K562 (cell line): ENCODE measurements around the gene SLC25A21. TPM values are rescaled to one million over a fixed set of nuclear protein-coding genes. Genes with fewer than 3 reads are reported as not detected.

ENCODE experiments used
- ATAC-seq: fragments of 200-7000 bp; cut with Tn5 transposase; 3 replicates; pipeline ENCODE4 v1.9.1; 2020; ENCODE audit warnings: moderate library complexity
- BruUV-seq: library from RNA; stranded (reverse); fragments of 400-500 nt; replicated peaks from 2 replicates; lab custom pipeline; 2021; lab: Mats Ljungman, UMichigan
- CTCF ChIA-PET: fragments of 300-600 bp; formaldehyde crosslinking; extraction: SDS; loops from one replicate; lab custom pipeline; 2021; ENCODE audit warnings: low intra/inter-chr PET ratio; lab: Yijun Ruan, JAX
- POLR2A ChIA-PET: fragments of 300-600, 350-650 bp; sonication (Branson Sonifier 250); formaldehyde crosslinking; extraction: SDS; loops from one replicate; lab custom pipeline; 2021; ENCODE audit warnings: antibody characterized with exemption, inconsistent platforms; lab: Yijun Ruan, JAX
- DNase-seq, 4 experiments: peaks; one replicate each; pipeline versions ENCODE4 v3.0.0 to v3.0.0-alpha.2; 2011 to 2018; ENCODE audit warnings: low spot score in 3 of 4, mixed read lengths in 3 of 4; ENCODE audit errors: extremely low read depth in 1 of 4
- FAIRE-seq: peaks from 2 replicates; lab custom pipeline; 2011; peaks lifted over from hg19 to GRCh38; lab: Jason Lieb, UNC
- H2AFZ ChIP-seq: 2 replicates; pipeline ENCODE4 v1.6.0; 2011; ENCODE audit warnings: low read depth, low read length, control low read depth, inconsistent platforms
- H3K27ac ChIP-seq: fragments of 200-600 bp; 3 replicates; pipeline ENCODE4 v1.8.0; 2011; ENCODE audit warnings: low read depth, mild to moderate bottlenecking, control low read depth, inconsistent platforms, low read length, moderate library complexity, mixed read lengths; ENCODE audit errors: extremely low read depth
- H3K27me3 ChIP-seq, 2 experiments: fragments of 300-600 bp in 1 of 2; 2 replicates in 1 of 2; 3 replicates in 1 of 2; pipeline versions ENCODE4 v1.6.0 to v1.8.0; 2011; ENCODE audit warnings: inconsistent platforms in 2 of 2, low read length in 2 of 2, mild to moderate bottlenecking in 1 of 2, mixed read lengths in 1 of 2, moderate library complexity in 1 of 2; ENCODE audit not compliant: control insufficient read depth in 2 of 2, insufficient read depth in 2 of 2
- H3K36me3 ChIP-seq: fragments of 300-600 bp; 3 replicates; pipeline ENCODE4 v1.8.0; 2011; ENCODE audit warnings: mild to moderate bottlenecking, low read length, inconsistent platforms; ENCODE audit not compliant: control insufficient read depth, insufficient read depth
- H3K4me1 ChIP-seq, 2 experiments: fragments of 200-600 bp in 1 of 2; replicated peaks in 1 of 2; 2 replicates in 1 of 2; 3 replicates in 1 of 2; pipeline versions ENCODE4 v1.5.1 to v1.8.0; 2011; ENCODE audit warnings: inconsistent platforms in 2 of 2, low read length in 2 of 2, mild to moderate bottlenecking in 1 of 2, mixed read lengths in 1 of 2, moderate library complexity in 1 of 2; ENCODE audit not compliant: control insufficient read depth in 2 of 2, insufficient read depth in 2 of 2
- H3K4me2 ChIP-seq: 2 replicates; pipeline ENCODE4 v1.6.1; 2011; ENCODE audit warnings: low read length, control low read depth, inconsistent platforms, mixed read lengths; ENCODE audit not compliant: insufficient read depth
- H3K4me3 ChIP-seq: fragments of 200-600 bp; sonication (generic), shearing (Covaris generic); 2 replicates; pipeline ENCODE4 v1.5.1; 2016; ENCODE audit warnings: control low read depth, inconsistent platforms
- H3K79me2 ChIP-seq: fragments of 200-600 bp; 3 replicates; pipeline ENCODE4 v1.8.0; 2011; ENCODE audit warnings: low read length, inconsistent platforms; ENCODE audit not compliant: control insufficient read depth, insufficient read depth
- H3K9ac ChIP-seq, 2 experiments: 2 replicates each; pipeline versions ENCODE4 v1.6.0 to v1.6.1; 2011; ENCODE audit warnings: low read depth in 2 of 2, low read length in 2 of 2, control low read depth in 1 of 2, inconsistent platforms in 1 of 2, mild to moderate bottlenecking in 1 of 2, mixed read lengths in 1 of 2; ENCODE audit not compliant: insufficient read depth in 1 of 2
- H3K9me1 ChIP-seq: one replicate; pipeline ENCODE4 v1.6.0; 2011; ENCODE audit warnings: inconsistent platforms, mild to moderate bottlenecking, low read length, moderate library complexity; ENCODE audit not compliant: control insufficient read depth, insufficient read depth
- H3K9me3 ChIP-seq: replicated peaks from 2 replicates; pipeline ENCODE4 v1.5.1; 2011; ENCODE audit warnings: low read depth, low read length, inconsistent platforms; ENCODE audit not compliant: control insufficient read depth, insufficient read depth
- H4K20me1 ChIP-seq: replicated peaks from 2 replicates; pipeline ENCODE4 v1.6.1; 2011; ENCODE audit warnings: low read length, inconsistent platforms, mixed read lengths; ENCODE audit not compliant: control insufficient read depth, insufficient read depth
- FOSL1 ChIP-seq: fragments of 200-800 bp; sonication (Bioruptor generic); conservative IDR thresholded peaks from 2 replicates; pipeline ENCODE4 v1.6.1; 2016; ENCODE audit warnings: missing genetic modification characterization, missing compliant biosample characterization
- GATAD2B ChIP-seq: fragments of 450-650 bp; IDR thresholded peaks from 2 replicates; pipeline ENCODE4 v1.6.1; 2017; ENCODE audit warnings: mild to moderate bottlenecking, borderline replicate concordance
- GTF2F1 ChIP-seq: IDR thresholded peaks from 2 replicates; pipeline ENCODE4 v1.6.1; 2011; ENCODE audit warnings: low read depth, low read length, improper control_type of control experiment
- KAT7 ChIP-seq: sonication (generic); formaldehyde crosslinking; IDR thresholded peaks from 2 replicates; pipeline ENCODE4 v1.8.0; 2022; ENCODE audit warnings: missing genetic modification reagents, mild to moderate bottlenecking, borderline replicate concordance
- KLF13 ChIP-seq: fragments of 450-650 bp; IDR thresholded peaks from 2 replicates; pipeline ENCODE4 v1.6.1; 2016; ENCODE audit warnings: missing genetic modification characterization, low read depth, mild to moderate bottlenecking, missing compliant biosample characterization, moderate library complexity, borderline replicate concordance
- KLF6 ChIP-seq: fragments of 250-450 bp; sonication (Bioruptor Pico); IDR thresholded peaks from 2 replicates; pipeline ENCODE4 v1.4.0; 2020; ENCODE audit warnings: mild to moderate bottlenecking, moderate library complexity, borderline replicate concordance
- LEF1 ChIP-seq: fragments of 450-650 bp; IDR thresholded peaks from 2 replicates; pipeline ENCODE4 v1.6.1; 2016; ENCODE audit warnings: mild to moderate bottlenecking
- MEIS2 ChIP-seq: fragments of 450-650 bp; IDR thresholded peaks from 2 replicates; pipeline ENCODE4 v1.6.1; 2014; ENCODE audit warnings: mild to moderate bottlenecking; ENCODE audit not compliant: partially characterized antibody
- OTX1 ChIP-seq: fragments of 450-650 bp; formaldehyde crosslinking; IDR thresholded peaks from 2 replicates; pipeline ENCODE4 v1.4.0; 2022; ENCODE audit warnings: mild to moderate bottlenecking
- SRSF3 ChIP-seq: fragments of 200-400 bp; formaldehyde crosslinking; IDR thresholded peaks from 2 replicates; pipeline ENCODE4 v1.6.1; 2016; ENCODE audit warnings: mild to moderate bottlenecking, low read length, moderate library complexity; ENCODE audit not compliant: insufficient read depth
- TSC22D4 ChIP-seq: fragments of 450-650 bp; IDR thresholded peaks from 2 replicates; pipeline ENCODE4 v1.6.1; 2016; ENCODE audit warnings: missing genetic modification characterization, missing biosample characterization, control low read depth
- WGBS: fragments of 100-300 bp; shearing (Covaris generic); methylation state at CpG from one replicate; pipeline ENCODE4 v1.1.6; 2016; ENCODE audit warnings: low coverage, mixed read lengths; ENCODE audit not compliant: insufficient coverage; ENCODE audit errors: missing lambda C conversion rate; 5-methylcytosine and 5-hydroxymethylcytosine counted together
- in situ Hi-C: fragments of 300-500 bp; cut with MboI; formaldehyde crosslinking; loops from 4 replicates; pipeline ENCODE4 v1.15.0; 2018; ENCODE audit warnings: inconsistent platforms, mixed read lengths
- intact Hi-C: fragments of 100-400 bp; cut with micrococcal nuclease; formaldehyde crosslinking; loops from 2 replicates; pipeline ENCODE4 v1.14.2; 2022
- polyA plus RNA-seq, 8 experiments: library from polyadenylated mRNA; depleted of rRNA in 4 of 8; stranded (reverse) in 5 of 8; unstranded in 3 of 8; fragments of >200 nt; fragmentation: Nextera tagmentation in 2 of 8; fragmentation: Illumina TruSeq in 1 of 8; extraction: Ambion mirVana in 2 of 8; extraction: Trizol in 1 of 8; gene quantifications; 2 replicates each; pipeline versions ENCODE4 v1.2.1 to v1.2.3, GENCODE V29; 2011 to 2014; ENCODE audit warnings: inconsistent platforms in 1 of 8, missing spikeins in 1 of 8
- total RNA-seq, 7 experiments: library from RNA; depleted of rRNA in 6 of 7; stranded (reverse); fragments of >200 nt in 6 of 7; fragmentation: Illumina TruSeq in 2 of 7; extraction: Trizol in 2 of 7; gene quantifications; 2 replicates each; pipeline versions ENCODE4 v1.2.1 to v1.2.3, GENCODE V29; 2011 to 2021; ENCODE audit warnings: low replicate concordance in 1 of 7
- TF ChIP-seq, protein P1 (sequence below): fragments of 200-800 bp; sonication (Bioruptor generic); IDR thresholded peaks from 2 replicates; pipeline ENCODE4 v1.6.1; 2017; ENCODE audit warnings: missing genetic modification characterization, missing compliant biosample characterization
- TF ChIP-seq, protein P2 (sequence below): fragments of 450-650 bp; IDR thresholded peaks from 2 replicates; pipeline ENCODE4 v1.6.1; 2016
- TF ChIP-seq, protein P3 (sequence below), 2 experiments: fragments of 450-650 bp in 1 of 2; sonication (generic) in 1 of 2; formaldehyde crosslinking in 1 of 2; IDR thresholded peaks in 1 of 2; conservative IDR thresholded peaks in 1 of 2; 2 replicates each; pipeline versions ENCODE4 v1.6.1 to v1.8.1; 2016 to 2023; ENCODE audit warnings: mild to moderate bottlenecking in 2 of 2, moderate library complexity in 2 of 2, inconsistent platforms in 1 of 2, missing genetic modification reagents in 1 of 2
- TF ChIP-seq, protein P4 (sequence below), 2 experiments: fragments of 250-450 bp in 1 of 2; fragments of 450-650 bp in 1 of 2; sonication (Bioruptor Pico) in 1 of 2; IDR thresholded peaks; 2 replicates each; pipeline versions ENCODE4 v1.6.1 to v1.8.0; 2016 to 2021; ENCODE audit warnings: mild to moderate bottlenecking in 2 of 2, moderate library complexity in 2 of 2, missing compliant biosample characterization in 1 of 2, missing genetic modification characterization in 1 of 2

Gene SLC25A21
- total and polyA plus RNA-seq, 9 of the 15 experiments (the other 6 are each of a cell fraction or from before 2014, with no cell fraction given), result 15.2 to 46.7 (median 28.7) TPM

DNA sequence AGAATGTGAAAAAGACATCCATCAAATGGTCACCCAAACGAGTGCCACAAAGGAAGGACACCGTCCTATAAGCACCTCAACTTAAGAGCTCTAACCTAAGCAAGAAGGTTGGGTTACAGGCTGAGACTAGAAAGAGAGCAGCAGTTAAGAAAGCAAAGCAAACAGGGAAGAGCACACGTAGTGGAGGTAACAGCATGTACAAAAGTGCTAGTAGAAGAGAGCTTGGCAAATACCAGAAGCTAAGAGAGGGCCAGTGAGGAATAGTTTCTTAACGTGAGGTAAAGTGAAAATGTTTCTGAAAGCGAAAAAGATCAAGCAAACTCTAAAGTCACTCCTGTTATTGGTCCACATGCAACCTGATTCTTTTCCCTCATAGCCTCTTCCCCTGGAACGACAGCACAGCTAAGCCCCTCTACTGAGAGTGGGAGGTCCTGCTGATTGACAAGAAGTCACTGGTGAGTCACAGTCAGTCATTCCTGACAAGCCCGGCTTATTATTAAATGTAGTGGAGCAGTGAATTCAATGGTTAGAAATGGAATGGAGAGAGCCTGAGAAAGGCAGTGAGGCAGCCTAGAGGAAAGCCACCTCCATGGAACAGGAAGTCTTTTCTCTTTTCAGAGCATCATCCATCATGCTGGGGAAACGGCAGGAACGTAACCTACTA is 204.4 kb downstream of the SLC25A21 start:
- in situ Hi-C loops, result no loop called here
- H2AFZ ChIP-seq, result no peak overlapping the region
- no peaks in the 10 kb centered on the region for H3K9me3 ChIP-seq
- no peaks in the 10 kb centered on the region for H4K20me1 ChIP-seq
- no peak overlapping the region; the same call in 1 of the 2 replicates for H3K4me2 ChIP-seq
- FAIRE-seq (peak; percentile 55), DNase-seq (peak in 1 of 4 experiments; percentile 23), ATAC-seq (peak; percentile 13; the same call in 2 of the 3 replicates)
- H3K27me3 ChIP-seq, result no peaks in the 10 kb centered on the region
- H3K4me1 ChIP-seq, result peaks cover 0 to 7% of the 10 kb centered on the region in 2 experiments; a peak in 3 of 5 replicates
- no peaks in the 10 kb centered on the region for H3K9me1 ChIP-seq
- H3K9ac ChIP-seq, result no peak overlapping the region
- 52% methylated on average over 8 of the region's 9 CpGs for WGBS
- BruUV-seq, result no TSS peak
- no peak overlapping the region for H3K27ac ChIP-seq
- ChIA-PET CTCF (no interaction called here), POLR2A (interaction anchor here (0.8 kb wide), 1 partner anchor 20 kb away, joined by 4 read pairs; no protein-coding TSS in a partner anchor)
- H3K36me3 ChIP-seq, result no peaks in the 10 kb centered on the region; the same call in 2 of the 3 replicates
- no peak for TF ChIP-seq GATAD2B
- TF ChIP-seq, protein P1, sequence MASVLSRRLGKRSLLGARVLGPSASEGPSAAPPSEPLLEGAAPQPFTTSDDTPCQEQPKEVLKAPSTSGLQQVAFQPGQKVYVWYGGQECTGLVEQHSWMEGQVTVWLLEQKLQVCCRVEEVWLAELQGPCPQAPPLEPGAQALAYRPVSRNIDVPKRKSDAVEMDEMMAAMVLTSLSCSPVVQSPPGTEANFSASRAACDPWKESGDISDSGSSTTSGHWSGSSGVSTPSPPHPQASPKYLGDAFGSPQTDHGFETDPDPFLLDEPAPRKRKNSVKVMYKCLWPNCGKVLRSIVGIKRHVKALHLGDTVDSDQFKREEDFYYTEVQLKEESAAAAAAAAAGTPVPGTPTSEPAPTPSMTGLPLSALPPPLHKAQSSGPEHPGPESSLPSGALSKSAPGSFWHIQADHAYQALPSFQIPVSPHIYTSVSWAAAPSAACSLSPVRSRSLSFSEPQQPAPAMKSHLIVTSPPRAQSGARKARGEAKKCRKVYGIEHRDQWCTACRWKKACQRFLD, result no peak
- TF ChIP-seq, protein P2, sequence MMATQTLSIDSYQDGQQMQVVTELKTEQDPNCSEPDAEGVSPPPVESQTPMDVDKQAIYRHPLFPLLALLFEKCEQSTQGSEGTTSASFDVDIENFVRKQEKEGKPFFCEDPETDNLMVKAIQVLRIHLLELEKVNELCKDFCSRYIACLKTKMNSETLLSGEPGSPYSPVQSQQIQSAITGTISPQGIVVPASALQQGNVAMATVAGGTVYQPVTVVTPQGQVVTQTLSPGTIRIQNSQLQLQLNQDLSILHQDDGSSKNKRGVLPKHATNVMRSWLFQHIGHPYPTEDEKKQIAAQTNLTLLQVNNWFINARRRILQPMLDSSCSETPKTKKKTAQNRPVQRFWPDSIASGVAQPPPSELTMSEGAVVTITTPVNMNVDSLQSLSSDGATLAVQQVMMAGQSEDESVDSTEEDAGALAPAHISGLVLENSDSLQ, result peak; percentile 47
- TF ChIP-seq OTX1, result no peak
- TF ChIP-seq, protein P3, sequence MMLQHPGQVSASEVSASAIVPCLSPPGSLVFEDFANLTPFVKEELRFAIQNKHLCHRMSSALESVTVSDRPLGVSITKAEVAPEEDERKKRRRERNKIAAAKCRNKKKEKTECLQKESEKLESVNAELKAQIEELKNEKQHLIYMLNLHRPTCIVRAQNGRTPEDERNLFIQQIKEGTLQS (IDR thresholded peaks at IDR 0.05), result peak; percentile 35; the same call in 1 of the 2 replicates
- TF ChIP-seq, protein P3 (CRISPR knock-in tag; conservative IDR thresholded peaks at IDR 0.05), result no peak
- TF ChIP-seq GTF2F1, result no peak
- TF ChIP-seq KAT7 (CRISPR knock-in tag), result no peak
- TF ChIP-seq LEF1, result no peak
- TF ChIP-seq KLF13, result no peak
- TF ChIP-seq FOSL1, result 0 out of 2 replicates have a peak, but pooled peaks have one; percentile 21
- TF ChIP-seq TSC22D4 (tag), result no peak
- no peak for TF ChIP-seq SRSF3
- TF ChIP-seq MEIS2, result peak; percentile 30
- no peak for TF ChIP-seq KLF6 (CRISPR knock-in tag)
- TF ChIP-seq, protein P4, sequence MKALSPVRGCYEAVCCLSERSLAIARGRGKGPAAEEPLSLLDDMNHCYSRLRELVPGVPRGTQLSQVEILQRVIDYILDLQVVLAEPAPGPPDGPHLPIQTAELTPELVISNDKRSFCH (CRISPR knock-in tag; IDR thresholded peaks at IDR 0.05), result no peak
- TF ChIP-seq, protein P4 (tag; IDR thresholded peaks at IDR 0.05), result no peak
- intact Hi-C loops, result no loop called here
- H3K79me2 ChIP-seq, result peaks cover 41% of the 10 kb centered on the region
- H3K4me3 ChIP-seq, result no peak overlapping the region
